OCI-LY3 (cell line): ENCODE results near the gene CAMTA1.

Experiments
- EZH2phosphoT487 ChIP-seq: fragments of 200-600 bp; shearing (Covaris generic); IDR thresholded peaks from 2 replicates; pipeline ENCODE4 v1.6.1; 2018; ENCODE audit warnings: antibody characterized with exemption, mixed run types, low read depth
- TF ChIP-seq, protein P1 (sequence below): fragments of 200-600, 300-600 bp; sonication (generic); IDR thresholded peaks from 2 replicates; pipeline ENCODE4 v1.5.1; 2014; ENCODE audit warnings: antibody characterized with exemption, low read length, low read depth

- TF ChIP-seq, protein P1, sequence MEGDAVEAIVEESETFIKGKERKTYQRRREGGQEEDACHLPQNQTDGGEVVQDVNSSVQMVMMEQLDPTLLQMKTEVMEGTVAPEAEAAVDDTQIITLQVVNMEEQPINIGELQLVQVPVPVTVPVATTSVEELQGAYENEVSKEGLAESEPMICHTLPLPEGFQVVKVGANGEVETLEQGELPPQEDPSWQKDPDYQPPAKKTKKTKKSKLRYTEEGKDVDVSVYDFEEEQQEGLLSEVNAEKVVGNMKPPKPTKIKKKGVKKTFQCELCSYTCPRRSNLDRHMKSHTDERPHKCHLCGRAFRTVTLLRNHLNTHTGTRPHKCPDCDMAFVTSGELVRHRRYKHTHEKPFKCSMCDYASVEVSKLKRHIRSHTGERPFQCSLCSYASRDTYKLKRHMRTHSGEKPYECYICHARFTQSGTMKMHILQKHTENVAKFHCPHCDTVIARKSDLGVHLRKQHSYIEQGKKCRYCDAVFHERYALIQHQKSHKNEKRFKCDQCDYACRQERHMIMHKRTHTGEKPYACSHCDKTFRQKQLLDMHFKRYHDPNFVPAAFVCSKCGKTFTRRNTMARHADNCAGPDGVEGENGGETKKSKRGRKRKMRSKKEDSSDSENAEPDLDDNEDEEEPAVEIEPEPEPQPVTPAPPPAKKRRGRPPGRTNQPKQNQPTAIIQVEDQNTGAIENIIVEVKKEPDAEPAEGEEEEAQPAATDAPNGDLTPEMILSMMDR, result no peak
- no peak for TF ChIP-seq EZH2phosphoT487
Observed at GRCh38 chr1:7642418-7642704, 857.1 kb downstream of the CAMTA1 start.
